Esophagus (tissue), 2 donors: Measurements from ENCODE around the gene ATP9B. TPM values are rescaled to one million over a fixed set of nuclear protein-coding genes. Genes with fewer than 3 reads are reported as not detected.

Experiments
- H3K27ac ChIP-seq, 2 donors: one replicate each; pipeline ENCODE4 v1.5.1; 2013; ENCODE audit warnings: low read depth in 2 of 2, mild to moderate bottlenecking in 2 of 2, inconsistent platforms in 1 of 2, low read length in 1 of 2, moderate library complexity in 1 of 2
- H3K27me3 ChIP-seq, 2 donors: one replicate each; pipeline ENCODE4 v1.6.1; 2013; ENCODE audit warnings: low read length in 2 of 2, control low read depth in 1 of 2, mild to moderate bottlenecking in 1 of 2; ENCODE audit not compliant: insufficient read depth in 2 of 2, control insufficient read depth in 1 of 2
- H3K36me3 ChIP-seq, 2 donors: one replicate each; pipeline ENCODE4 v1.6.1; 2013; ENCODE audit warnings: low read length in 1 of 2; ENCODE audit not compliant: control insufficient read depth in 2 of 2, insufficient read depth in 2 of 2
- H3K4me1 ChIP-seq, 2 donors: one replicate each; pipeline ENCODE4 v1.6.1; 2013; ENCODE audit warnings: low read length in 1 of 2; ENCODE audit not compliant: control insufficient read depth in 2 of 2, insufficient read depth in 2 of 2
- H3K4me3 ChIP-seq, 2 donors: one replicate each; pipeline ENCODE4 v1.5.1; 2013; ENCODE audit warnings: low read length in 2 of 2, mild to moderate bottlenecking in 2 of 2, low read depth in 1 of 2, moderate library complexity in 1 of 2
- H3K9me3 ChIP-seq, 2 donors: one replicate each; pipeline ENCODE4 v1.6.1; 2013; ENCODE audit warnings: mild to moderate bottlenecking in 2 of 2, low read depth in 1 of 2, low read length in 1 of 2, moderate library complexity in 1 of 2; ENCODE audit not compliant: control insufficient read depth in 2 of 2, insufficient read depth in 1 of 2
- WGBS, 2 donors: extraction: QIAGEN DNeasy Blood & Tissue Kit; methylation state at CpG; one replicate each; pipeline ENCODE4 v1.1.7; 2013; 5-methylcytosine and 5-hydroxymethylcytosine counted together
- polyA plus RNA-seq, 2 donors: library from polyadenylated mRNA; stranded (reverse); fragments of 200-250 nt; gene quantifications; one replicate each; pipeline ENCODE4 v1.2.3, GENCODE V29; 2013
- donor health status: healthy with polysubstance abuse.
- donor health status: Bipolar disorder and iron deficiency.

The ATP9B gene
- polyA plus RNA-seq, 2 donors, result 9.6 to 10.5 TPM

DNA sequence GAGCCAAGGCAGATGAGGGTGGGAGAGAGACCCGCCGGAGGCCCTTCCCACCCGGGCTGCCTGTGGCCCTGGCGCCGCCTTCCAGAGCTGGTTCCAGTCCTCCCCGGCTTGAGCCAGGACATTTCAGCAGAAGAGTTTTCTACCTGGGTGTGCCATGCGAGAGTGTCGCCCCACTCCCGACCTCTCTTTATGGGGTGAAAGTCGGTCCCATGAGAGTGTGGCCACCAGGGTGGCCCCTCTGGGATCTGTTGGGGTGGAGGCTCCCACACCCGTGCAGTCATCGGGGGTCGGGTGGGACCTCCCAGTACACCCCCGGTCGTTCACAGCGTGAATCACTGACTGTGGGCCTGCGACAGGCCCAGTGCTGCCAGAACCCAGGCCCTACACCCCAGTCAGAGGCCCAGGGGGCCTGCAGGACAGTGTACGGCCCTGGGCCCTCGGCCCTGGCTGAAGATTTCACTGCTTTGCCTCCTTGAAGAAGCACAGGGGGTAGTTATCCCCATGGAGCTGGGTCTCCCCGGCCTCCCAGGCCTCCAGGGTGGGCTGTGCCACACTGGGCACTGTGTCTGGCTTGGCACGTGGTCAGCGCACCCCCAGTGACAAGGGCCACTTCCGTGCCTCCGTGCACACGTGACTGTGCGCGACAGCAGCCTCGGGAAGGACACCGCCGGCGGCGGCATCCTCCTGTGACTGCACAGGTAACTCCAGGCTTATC, 332.5 kb downstream of the ATP9B start:
- H3K27ac ChIP-seq, result peak overlapping the region in 1 of 2 donors; percentile 29
- H3K4me1 ChIP-seq, result peaks cover 0 to 8% of the 10 kb centered on the region in 2 donors
- H3K36me3 ChIP-seq, result no peaks in the 10 kb centered on the region
- H3K4me3 ChIP-seq, result no peak overlapping the region
- WGBS, 2 donors, result 83 to 86% methylated on average over 32 of the region's 32 CpGs
- no peaks in the 10 kb centered on the region for H3K27me3 ChIP-seq
- H3K9me3 ChIP-seq, result no peaks in the 10 kb centered on the region

DNA sequence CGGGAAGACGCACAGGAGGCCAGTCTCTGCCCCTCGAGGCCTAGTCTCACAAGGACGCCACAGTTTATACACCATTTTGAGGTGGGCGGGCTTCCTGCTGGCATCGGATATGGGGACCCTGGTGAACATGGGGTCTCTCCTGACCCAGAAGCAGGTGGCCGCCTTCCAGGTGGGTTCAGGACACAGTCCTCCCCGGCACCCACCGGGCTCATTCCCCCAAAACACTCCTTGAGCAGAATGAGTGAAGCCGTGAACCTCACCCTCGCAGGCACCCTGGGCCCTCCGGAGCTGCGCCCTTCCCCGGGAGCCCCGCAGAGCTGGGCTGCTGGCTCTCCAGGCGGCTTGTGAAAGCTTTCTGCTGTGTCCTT, 333.0 kb downstream of the ATP9B start:
- H3K9me3 ChIP-seq, result no peaks in the 10 kb centered on the region
- no peak overlapping the region for H3K4me3 ChIP-seq
- 93 to 94% methylated on average over 16 of the region's 16 CpGs for WGBS, 2 donors
- no peak overlapping the region for H3K27ac ChIP-seq
- H3K36me3 ChIP-seq, result no peaks in the 10 kb centered on the region
- H3K27me3 ChIP-seq, result no peaks in the 10 kb centered on the region
- H3K4me1 ChIP-seq, result peaks cover 0 to 8% of the 10 kb centered on the region in 2 donors

DNA sequence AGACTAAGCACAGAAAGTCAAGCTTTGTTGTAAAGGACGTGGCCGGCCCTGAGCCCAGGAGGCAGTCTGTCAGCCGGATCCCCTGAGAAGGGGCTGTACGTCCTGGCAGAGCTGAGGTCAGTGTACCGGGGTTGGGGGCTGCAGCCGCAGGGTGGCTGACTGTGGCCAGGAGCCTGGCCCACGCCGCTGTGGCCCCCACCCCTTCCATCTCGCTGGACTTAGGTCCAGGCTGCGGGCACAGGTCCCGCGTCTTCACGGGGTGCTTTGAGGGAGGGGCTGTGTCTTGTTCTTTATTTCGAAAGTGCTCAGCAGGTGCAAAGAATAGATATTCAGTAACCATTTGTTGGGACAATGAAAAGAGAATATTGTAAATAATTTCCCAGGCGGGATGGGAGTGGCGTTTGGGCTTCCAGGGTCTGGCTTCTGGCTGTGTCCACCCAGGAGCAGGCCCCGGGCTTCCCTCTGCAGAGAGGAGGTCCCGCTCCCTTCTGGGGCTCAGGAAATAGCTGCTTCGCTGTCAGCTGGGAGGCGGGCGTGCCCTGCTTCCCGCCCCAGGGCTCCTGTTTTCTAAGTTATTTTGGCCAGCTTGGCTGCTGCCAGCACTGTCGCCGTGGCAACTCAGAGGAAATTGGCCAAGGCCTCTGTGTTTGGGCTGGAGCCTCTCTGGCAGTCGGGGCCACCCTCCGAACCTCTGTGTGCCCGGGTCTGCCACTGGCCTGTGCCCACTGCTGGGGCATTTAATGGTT, 334.0 kb downstream of the ATP9B start:
- H3K27ac ChIP-seq, result peak overlapping the region; percentile 37 to 40
- H3K9me3 ChIP-seq, result no peaks in the 10 kb centered on the region
- H3K36me3 ChIP-seq, result no peaks in the 10 kb centered on the region
- H3K4me1 ChIP-seq, result peaks cover 0 to 8% of the 10 kb centered on the region in 2 donors
- WGBS, 2 donors, result 23 to 28% methylated on average over 27 of the region's 27 CpGs
- H3K27me3 ChIP-seq, result no peaks in the 10 kb centered on the region
- no peak overlapping the region for H3K4me3 ChIP-seq

DNA sequence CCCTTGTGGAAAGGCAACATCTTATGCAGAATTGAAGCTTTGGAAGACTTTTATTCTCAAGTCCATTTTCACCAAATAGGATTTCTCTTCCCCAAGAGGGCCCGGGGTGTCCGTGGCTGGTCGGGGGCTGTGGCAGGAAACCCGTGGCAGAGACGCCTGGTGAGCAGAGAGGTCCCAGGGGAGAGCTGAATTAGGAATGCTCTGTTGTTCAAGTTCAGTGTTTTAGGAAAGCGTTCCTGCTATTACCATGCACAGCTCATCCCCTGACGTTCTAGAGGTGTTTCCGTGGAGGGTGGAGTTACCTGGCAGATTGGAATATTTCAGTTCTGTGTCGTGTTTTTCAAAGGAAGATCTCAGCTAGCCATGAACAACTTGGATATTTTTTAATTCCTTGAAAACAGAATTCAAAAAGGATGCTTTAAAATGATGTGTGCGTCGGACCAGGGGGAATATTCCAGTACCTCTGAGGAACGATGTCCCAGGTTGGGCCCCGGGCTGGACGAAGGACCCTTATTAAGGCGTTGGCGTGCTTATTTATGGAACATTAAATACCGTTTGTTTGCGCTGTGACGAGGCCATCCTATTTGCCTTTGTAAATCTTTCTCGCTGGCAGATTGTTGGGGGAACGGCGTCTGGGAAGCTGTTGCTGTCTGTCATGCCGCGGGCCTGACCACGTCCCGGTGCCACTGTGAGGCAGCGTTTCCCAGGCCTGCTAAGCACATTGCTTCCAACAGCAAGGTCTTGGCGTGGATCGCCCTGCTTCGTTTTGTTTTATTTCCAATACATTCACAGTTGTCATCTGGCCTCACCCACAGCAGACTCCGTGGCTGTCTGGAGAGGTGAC, 334.8 kb downstream of the ATP9B start:
- 61 to 66% methylated on average over 31 of the region's 31 CpGs for WGBS, 2 donors
- H3K4me3 ChIP-seq, result no peak overlapping the region
- H3K27ac ChIP-seq, result peak overlapping the region; percentile 33 to 34
- no peaks in the 10 kb centered on the region for H3K9me3 ChIP-seq
- peaks cover 0 to 8% of the 10 kb centered on the region in 2 donors for H3K4me1 ChIP-seq
- H3K27me3 ChIP-seq, result no peaks in the 10 kb centered on the region
- H3K36me3 ChIP-seq, result no peaks in the 10 kb centered on the region

DNA sequence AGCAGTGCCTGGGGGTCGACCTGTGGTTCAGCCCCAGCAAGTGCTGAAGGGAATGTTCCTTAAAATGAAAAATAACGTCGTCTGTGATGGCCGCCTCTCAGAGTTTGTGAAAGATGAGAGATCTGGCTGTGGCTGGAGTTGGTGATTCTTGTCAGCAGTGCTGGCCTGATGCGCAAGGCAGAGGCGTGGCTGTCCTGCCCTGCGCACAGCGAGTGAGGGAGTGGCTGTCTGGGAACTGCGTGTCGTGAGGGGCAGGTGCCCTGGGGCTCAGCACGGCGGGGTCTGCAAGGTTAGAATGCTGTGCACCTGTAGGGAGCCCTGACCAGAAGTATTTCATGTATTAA, 335.3 kb downstream of the ATP9B start:
- H3K4me3 ChIP-seq, result no peak overlapping the region
- no peaks in the 10 kb centered on the region for H3K9me3 ChIP-seq
- no peaks in the 10 kb centered on the region for H3K27me3 ChIP-seq
- peak overlapping the region in 1 of 2 donors; percentile 34 for H3K27ac ChIP-seq
- 81 to 84% methylated on average over 12 of the region's 12 CpGs for WGBS, 2 donors
- peaks cover 0 to 8% of the 10 kb centered on the region in 2 donors for H3K4me1 ChIP-seq
- H3K36me3 ChIP-seq, result no peaks in the 10 kb centered on the region

DNA sequence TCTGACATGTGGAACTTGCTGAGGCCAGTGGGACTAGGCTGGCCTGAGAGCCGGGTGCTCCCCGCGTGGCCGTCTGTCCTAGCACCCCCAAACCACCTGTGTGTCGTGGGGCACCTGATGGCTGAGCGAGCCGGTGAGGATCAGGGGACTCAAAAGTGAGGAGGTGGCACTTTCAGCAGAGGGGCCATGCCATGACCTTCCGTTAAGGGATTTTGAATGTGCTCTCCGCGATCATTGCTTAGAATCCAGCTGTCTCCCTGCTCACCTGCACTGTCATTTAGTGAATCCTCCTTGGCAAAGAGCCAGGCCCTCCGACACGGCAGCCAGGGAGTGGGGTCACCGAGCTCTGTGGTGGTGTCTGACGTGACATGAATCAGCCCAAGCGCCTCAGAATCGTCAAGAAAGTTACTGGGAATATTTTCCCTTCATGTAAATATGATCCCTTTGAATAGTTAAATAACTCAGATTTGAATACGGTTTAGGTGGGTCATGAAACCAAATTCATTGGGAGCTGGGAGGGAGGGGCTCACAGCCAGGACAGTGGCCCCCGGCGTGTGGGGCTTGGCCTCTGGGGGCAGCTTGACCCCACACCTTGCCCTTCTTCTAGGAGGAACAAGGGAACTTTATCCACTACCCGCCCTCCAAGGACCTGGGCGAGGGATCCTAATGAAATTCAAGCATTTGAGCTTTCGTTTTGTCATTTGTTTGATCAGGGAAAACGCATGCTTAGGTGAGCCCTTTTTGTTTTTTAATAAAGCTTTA, 336.0 kb downstream of the ATP9B start:
- H3K4me3 ChIP-seq, result no peak overlapping the region
- peaks cover 0 to 8% of the 10 kb centered on the region in 2 donors for H3K4me1 ChIP-seq
- H3K9me3 ChIP-seq, result no peaks in the 10 kb centered on the region
- 78 to 82% methylated on average over 23 of the region's 23 CpGs for WGBS, 2 donors
- no peaks in the 10 kb centered on the region for H3K27me3 ChIP-seq
- no peaks in the 10 kb centered on the region for H3K36me3 ChIP-seq
- peak overlapping the region; percentile 29 to 38 for H3K27ac ChIP-seq

DNA sequence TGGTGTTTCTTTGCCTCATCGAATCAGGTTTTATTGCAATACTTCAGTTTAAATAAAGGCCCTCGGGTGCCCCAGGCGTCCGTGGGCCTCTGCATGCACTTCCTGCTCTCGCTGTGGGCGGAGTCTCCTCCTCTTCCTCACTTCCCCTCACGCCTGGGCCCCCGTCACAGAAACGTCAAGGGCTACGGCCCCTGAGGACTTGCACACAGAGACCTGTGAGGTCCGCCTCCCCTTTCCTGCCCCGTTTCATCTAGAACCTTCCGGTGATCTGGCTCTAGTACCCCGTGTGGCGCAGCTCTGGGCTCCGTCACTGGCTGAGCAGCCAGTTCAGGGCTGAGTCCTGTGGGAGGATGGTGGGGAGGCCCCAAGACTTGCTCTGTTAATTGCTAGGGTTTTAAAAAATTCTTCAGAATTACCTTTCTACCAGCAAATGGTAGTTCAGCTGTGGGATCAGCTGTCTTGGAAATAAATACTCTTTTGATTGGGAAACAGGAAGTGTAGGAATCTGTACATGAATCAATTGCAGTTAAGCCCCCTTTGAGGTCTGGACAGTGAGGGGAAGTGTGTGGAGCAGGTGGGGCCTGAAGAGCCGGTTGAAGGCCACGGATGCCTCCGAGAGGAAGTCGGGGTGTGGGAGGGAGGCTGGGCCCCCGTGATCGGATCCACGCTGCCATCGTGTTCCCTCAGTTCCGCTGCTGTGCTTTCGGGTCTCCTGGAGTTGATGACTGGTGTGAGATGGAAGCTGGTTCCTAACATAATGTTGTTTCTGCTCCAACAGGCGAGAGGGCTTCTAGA, 336.8 kb downstream of the ATP9B start:
- WGBS, 2 donors, result 71 to 72% methylated on average over 27 of the region's 27 CpGs
- Histone ChIP-seq H3K4me1 (peaks cover 0 to 8% of the 10 kb centered on the region in 2 donors), H3K4me3 (no peak overlapping the region)

DNA sequence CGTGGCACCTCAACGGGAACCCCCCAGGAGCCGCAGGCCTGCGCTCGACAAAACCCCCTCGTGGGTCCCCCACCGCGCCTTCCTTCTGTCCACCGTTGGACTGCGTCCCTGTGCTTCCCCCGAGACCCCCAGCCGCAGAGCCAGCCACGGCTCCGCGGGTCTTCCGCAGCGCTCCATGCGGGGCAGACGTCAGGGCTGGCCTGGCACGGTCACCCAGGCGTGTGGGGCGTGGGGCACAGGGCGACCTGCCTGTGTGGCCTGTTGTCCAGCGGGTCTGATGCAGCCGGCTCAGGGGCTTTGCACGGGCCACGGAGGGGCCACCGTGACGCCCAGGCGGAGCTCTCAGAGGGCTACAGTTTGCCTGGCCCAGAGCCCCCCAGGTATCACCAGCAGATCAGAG, 337.5 kb downstream of the ATP9B start:
- H3K27me3 ChIP-seq, result no peaks in the 10 kb centered on the region
- peaks cover 0 to 7% of the 10 kb centered on the region in 2 donors for H3K4me1 ChIP-seq
- no peak overlapping the region for H3K4me3 ChIP-seq
- no peak overlapping the region for H3K27ac ChIP-seq
- H3K36me3 ChIP-seq, result peaks cover 0 to 2% of the 10 kb centered on the region in 2 donors
- H3K9me3 ChIP-seq, result no peaks in the 10 kb centered on the region
- 96% methylated on average over 30 of the region's 30 CpGs for WGBS, 2 donors

More for the DNA sequence above, 336.8 kb downstream of the ATP9B start:
- Histone ChIP-seq H3K9me3 (no peaks in the 10 kb centered on the region), H3K27me3 (no peaks in the 10 kb centered on the region), H3K27ac (peak overlapping the region; percentile 29 to 56), H3K36me3 (peaks cover 0 to under 1% of the 10 kb centered on the region in 2 donors)
